Measurements from ENCODE around the gene PPP2R3A.
"Not testable (repeated sequence)": the region's sequence is repeated elsewhere in the genome, so short reads cannot be mapped to it uniquely, and the experiment has no call there.

Gene PPP2R3A

GRCh38 chr3:136105044-136105443, 139.5 kb downstream of the PPP2R3A start:
- no peak for DNase-seq

- DNase-seq = no peak
Measured at GRCh38 chr3:136106101-136106500, 140.6 kb downstream of the PPP2R3A start.

- DNase-seq = no peak
Measured at GRCh38 chr3:136109499-136109898, 144.0 kb downstream of the PPP2R3A start.

GRCh38 chr3:136110481-136110880, 145.0 kb downstream of the PPP2R3A start:
- DNase-seq = no peak

GRCh38 chr3:136114421-136114820, 148.9 kb downstream of the PPP2R3A start:
- DNase-seq = no peak

- DNase-seq = not testable (repeated sequence)
Measured at GRCh38 chr3:136119332-136119731, 153.8 kb downstream of the PPP2R3A start.

- DNase-seq = not testable (repeated sequence)
Measured at GRCh38 chr3:136119783-136120182, 154.3 kb downstream of the PPP2R3A start.

- DNase-seq = no peak
Measured at GRCh38 chr3:136120373-136121348, 155.1 kb downstream of the PPP2R3A start.

- DNase-seq = no peak
Measured at GRCh38 chr3:136122006-136122405, 156.5 kb downstream of the PPP2R3A start.

- DNase-seq = not testable (repeated sequence)
Measured at GRCh38 chr3:136131647-136132046, 166.1 kb downstream of the PPP2R3A start.

GRCh38 chr3:136134091-136134490, 168.6 kb downstream of the PPP2R3A start:
- no peak for DNase-seq

GRCh38 chr3:136135039-136135802, 169.7 kb downstream of the PPP2R3A start:
- DNase-seq = no peak

- no peak for DNase-seq
Measured at GRCh38 chr3:136136454-136136853, 170.9 kb downstream of the PPP2R3A start.

- no peak for DNase-seq
Measured at GRCh38 chr3:136141291-136141785, 175.8 kb downstream of the PPP2R3A start.

- DNase-seq = no peak
Measured at GRCh38 chr3:136141891-136142290, 176.4 kb downstream of the PPP2R3A start.

- no peak for DNase-seq
Measured at GRCh38 chr3:136142592-136142991, 177.1 kb downstream of the PPP2R3A start.

- DNase-seq = not testable (repeated sequence)
Measured at GRCh38 chr3:136144397-136144796, 178.9 kb downstream of the PPP2R3A start.

- no peak for DNase-seq
Measured at GRCh38 chr3:136146981-136147729, 181.6 kb downstream of the PPP2R3A start.

- DNase-seq = no peak
Measured at GRCh38 chr3:136149667-136150066, 184.1 kb downstream of the PPP2R3A start.

GRCh38 chr3:136151219-136151618, 185.7 kb downstream of the PPP2R3A start:
- DNase-seq = no peak

GRCh38 chr3:136152176-136152843, 186.8 kb downstream of the PPP2R3A start:
- DNase-seq = no peak

GRCh38 chr3:136152963-136153362, 187.4 kb downstream of the PPP2R3A start:
- no peak for DNase-seq

Measured in activated CD4-positive, alpha-beta T cell treated with anti-CD3 and anti-CD28 coated beads, Interleukin-2, amount 50 U/mL, for 48 hours (primary cell).